Measurements from ENCODE around the gene KRTAP4-6.
"Not testable (repeated sequence)": the region's sequence is repeated elsewhere in the genome, so short reads cannot be mapped to it uniquely, and the experiment has no call there.

KRTAP4-6 gene

GRCh38 chr17:41147531-41148204, 7.3 kb upstream of the KRTAP4-6 start:
- no peak for DNase-seq (ENCODE audit: low read depth in 2 of 2)

GRCh38 chr17:41145261-41145660, 4.9 kb upstream of the KRTAP4-6 start:
- no peak for DNase-seq (ENCODE audit: low read depth in 2 of 2)

- DNase-seq (ENCODE audit: low read depth in 2 of 2): no peak
Measured at GRCh38 chr17:41144846-41145245, 4.5 kb upstream of the KRTAP4-6 start.

GRCh38 chr17:41141361-41141760, 1.0 kb upstream of the KRTAP4-6 start:
- no peak for DNase-seq (ENCODE audit: low read depth in 2 of 2)

- not testable (repeated sequence) for DNase-seq (ENCODE audit: low read depth in 2 of 2)
Measured at GRCh38 chr17:41139865-41140264, 479 bp downstream of the KRTAP4-6 start.

DNA sequence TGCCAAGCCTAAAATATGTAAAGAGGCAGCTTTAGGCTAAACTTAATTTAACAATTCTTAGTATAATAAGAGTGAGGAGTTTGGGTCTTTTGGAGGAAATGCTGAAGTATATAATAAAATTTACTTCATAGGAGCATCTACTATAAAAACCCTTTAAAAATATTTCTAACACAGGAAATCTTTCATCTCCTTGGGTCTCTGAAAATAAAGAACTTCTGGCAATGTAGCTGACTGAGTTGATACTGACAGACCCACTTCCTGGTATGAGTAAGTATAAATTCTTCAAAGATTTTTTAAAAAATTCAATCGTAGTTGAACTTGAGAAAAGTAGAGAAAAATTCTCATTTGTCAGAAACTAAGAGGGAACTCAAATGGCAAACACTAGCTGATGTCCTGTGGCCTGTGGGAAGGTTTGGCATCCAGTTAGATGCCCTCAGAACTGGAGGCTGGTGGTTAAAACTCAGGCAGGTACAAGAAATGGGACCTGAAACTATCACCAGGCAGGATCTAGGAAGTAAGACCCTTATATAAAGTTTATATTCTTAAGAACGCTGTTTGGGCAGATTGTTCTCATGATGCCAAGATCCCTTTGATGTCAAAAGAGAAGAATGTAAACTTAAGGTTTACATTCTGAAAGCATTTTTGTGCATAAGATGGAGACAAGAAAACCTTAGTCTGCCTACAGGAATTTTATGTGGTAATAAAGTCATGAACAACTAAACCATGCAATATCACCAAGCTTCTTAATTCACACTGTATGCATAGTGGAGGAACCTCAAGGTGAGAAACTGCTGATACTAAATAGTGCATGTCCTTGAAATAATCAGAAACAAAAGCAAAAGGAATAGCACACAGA, 6.2 kb downstream of the KRTAP4-6 start:
- no peak for DNase-seq (ENCODE audit: low read depth in 2 of 2)

- no peak for DNase-seq (ENCODE audit: low read depth in 2 of 2)
Measured at GRCh38 chr17:41131979-41132378, 8.4 kb downstream of the KRTAP4-6 start.

GRCh38 chr17:41127371-41127770, 13.0 kb downstream of the KRTAP4-6 start:
- no peak for DNase-seq (ENCODE audit: low read depth in 2 of 2)

DNA sequence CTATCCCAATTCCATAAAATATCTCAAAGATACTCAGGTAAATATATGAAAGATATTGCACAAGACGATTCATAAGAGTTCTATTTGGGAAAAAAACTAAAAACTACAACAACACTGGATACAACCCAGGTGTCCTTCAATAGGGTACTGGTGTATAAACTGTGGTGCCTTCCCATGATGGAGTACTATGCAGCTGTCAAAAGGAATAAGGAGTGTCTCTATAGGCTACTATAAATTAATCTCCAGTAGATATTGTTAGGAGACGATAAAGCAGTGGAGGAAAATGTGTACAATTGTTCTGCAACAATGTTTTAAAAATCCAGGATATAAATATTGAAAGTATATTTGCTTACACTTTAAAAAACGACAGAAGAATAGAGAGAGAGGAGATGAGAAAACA, 13.9 kb downstream of the KRTAP4-6 start:
- DNase-seq (ENCODE audit: low read depth in 2 of 2): no peak

DNA sequence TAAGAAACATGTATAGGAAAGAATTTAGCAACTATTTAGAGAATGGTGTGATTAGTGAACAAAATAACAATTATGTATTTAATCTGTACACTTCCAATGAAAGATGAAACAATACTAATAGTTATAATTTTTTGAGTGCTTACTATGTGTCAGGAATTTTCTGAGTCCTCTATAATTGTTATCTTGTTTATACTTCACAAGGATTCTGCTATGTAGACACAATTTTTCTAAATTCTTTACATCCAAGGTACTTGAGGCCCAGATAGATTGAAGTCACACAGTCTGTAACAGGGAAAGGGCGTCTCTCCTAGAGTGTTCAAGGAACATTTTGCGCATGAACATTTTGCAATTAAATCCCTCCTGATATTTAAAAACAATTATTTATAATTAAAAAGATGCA, 15.3 kb downstream of the KRTAP4-6 start:
- no peak for DNase-seq (ENCODE audit: low read depth in 2 of 2)

DNA sequence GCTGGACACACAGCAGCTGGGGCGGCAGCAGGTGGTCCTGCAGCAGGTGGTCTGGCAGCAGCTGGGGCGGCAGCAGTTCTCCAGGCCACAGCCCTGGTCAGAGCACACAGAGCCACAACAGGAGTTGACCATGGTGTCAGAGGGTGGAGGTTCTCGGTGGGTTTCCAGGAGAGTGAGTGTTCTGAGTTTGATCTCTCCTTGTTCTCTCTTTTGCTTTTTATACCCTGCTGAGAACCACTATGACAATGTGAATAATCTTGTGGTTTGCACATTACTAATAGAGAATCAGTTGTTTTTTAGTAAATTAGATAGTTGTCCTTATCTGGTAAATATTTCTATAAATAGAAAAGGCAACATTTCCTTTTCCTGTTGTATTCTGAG, 16.4 kb downstream of the KRTAP4-6 start, which contains the start of gene KRTAP4-12:
TSS of gene KRTAP4-12 (minus strand) at position 192 of the 381 bp plus-strand sequence. CDS start at position 132, 60 bp downstream.
- not testable (repeated sequence) for DNase-seq (ENCODE audit: low read depth in 2 of 2)

DNA sequence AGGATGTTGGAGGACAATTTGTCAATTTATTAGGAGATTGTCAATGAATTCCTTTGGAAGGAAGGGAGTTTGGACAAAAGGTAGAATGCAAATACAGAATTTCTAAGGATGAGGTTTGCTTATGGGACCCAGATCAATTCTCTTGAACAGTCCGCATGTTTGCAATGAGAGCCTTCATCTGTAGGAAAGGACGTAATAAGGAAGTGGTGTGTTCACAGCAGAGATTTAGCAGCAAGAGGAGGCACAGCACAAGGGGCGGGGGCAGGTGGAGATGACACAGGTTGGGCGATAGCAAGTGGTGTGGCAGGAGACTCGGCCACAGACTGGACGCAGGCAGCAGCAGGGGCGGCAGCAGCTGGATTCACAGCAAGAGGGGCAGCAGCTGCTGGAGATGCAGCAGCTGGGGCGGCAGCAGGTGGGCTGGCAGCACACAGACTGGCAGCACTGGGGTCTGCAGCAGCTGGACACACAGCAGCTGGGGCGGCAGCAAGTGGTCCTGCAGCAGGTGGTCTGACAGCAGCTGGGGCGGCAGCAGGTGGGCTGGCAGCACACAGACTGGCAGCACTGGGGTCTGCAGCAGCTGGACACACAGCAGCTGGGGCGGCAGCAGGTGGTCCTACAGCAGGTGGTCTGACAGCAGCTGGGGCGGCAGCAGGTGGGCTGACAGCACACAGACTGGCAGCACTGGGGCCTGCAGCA, 16.9 kb downstream of the KRTAP4-6 start:
- DNase-seq (ENCODE audit: low read depth in 2 of 2): not testable (repeated sequence)

DNA sequence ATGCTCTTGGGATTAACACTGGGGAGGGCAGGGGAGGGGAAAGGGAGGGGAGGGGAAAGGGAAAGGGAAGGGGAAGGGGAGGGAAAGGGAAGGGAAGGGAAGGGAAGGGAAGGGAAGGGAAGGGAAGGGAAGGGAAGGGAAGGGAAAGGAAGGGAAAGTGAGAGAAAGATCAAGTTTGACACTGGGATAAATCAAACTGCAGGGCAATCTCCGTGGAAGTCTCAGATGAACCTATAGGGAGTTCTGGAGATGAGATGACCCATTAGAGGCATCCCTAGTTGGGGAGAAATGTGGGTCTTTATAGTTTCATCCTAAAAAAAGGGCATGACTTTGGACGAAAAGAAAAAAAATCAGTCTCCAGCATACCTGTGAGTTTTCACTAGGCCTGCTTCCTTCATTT, 18.6 kb downstream of the KRTAP4-6 start:
- no peak for DNase-seq (ENCODE audit: low read depth in 2 of 2)

DNA sequence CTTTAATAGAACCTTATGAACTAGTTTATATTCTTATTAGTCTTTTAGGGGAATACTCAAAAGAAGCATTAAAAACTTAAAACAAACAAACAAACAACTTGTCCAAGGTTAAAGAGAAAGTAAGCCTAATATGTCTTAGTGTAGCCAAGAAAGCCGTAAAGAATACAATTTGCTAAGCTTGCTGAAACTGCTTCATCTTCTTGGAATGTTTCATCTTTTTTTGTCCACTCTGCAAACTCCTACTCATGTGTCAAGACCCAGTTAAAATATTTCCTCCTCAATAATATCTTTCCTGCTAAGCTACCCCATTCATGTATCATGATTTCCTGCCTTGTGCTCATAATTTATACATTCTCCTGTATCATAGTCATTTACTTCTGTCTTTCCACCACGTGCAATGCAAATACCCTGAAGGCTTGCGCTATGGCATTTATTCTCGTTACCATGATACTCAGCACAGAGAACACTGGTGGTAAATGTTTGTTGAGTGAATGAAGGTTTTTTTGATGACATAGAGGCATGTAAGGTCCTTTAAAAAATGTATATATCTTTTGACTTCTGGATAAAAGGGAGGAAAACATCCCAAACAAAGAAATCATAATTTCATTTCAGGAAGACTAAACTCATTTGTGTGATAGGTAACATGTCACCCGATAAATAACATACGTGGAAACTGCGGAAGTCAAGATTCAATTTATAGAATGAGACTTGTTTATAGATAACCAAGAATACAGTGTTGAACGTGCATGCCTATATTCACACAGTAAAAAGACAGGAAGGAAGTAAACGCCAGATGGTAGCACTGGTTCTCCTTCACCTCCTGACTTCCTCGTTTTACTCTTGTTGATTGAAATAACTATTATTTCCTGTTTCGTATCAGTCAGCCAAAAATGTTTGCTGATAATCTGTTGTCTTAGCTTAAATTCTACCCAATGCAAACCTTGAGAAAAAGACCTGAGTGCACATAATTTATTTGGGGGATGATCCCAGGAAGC, 20.4 kb downstream of the KRTAP4-6 start:
- not testable (repeated sequence) for DNase-seq (ENCODE audit: low read depth in 2 of 2)

DNA sequence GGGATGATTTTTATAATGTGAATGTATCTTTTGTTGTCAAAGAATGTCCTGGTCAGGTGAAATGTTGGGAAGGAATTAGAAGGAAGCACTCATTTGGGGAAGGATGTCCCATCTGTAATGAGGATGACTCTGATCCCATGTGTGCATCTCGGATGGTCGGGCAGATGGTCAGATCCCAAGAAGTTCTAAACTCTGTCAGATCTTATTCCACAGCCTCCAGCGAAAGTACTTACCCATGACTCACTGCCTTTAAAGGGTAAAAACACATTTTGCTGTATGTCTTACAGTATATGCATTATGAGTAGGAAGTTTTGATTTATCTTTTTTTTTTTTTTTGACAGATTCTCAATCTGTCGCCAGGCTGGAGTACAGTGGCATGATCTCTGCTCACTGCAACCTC, 21.6 kb downstream of the KRTAP4-6 start:
- DNase-seq (ENCODE audit: low read depth in 2 of 2): no peak

- not testable (repeated sequence) for DNase-seq (ENCODE audit: low read depth in 2 of 2)
Measured at GRCh38 chr17:41117846-41118386, 22.4 kb downstream of the KRTAP4-6 start, which contains the start of gene KRTAP4-11. Gene KRTAP4-11, minus strand, starts transcription at chr17:41118373. Its CDS starts 58 bp downstream, at chr17:41118315.

DNA sequence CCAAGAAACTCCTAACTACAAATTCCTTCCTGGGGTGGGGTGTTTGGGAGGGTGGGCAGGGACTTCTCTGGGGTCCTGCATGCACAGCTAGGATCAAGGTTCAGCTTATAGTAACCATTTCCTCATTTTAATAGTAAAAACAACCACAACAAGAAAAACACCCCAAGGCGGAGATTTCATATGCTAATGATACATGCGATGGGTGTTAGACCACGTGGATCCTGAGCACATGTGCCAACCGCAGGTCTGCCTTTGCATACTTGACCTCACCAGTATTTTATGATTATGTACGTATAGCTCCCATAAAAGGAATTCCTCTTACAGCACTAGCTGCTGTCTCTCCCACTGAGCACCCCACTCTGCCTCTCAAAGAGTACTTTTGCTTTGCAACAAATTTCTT, 24.0 kb downstream of the KRTAP4-6 start:
- no peak for DNase-seq (ENCODE audit: low read depth in 2 of 2)

- no peak for DNase-seq (ENCODE audit: low read depth in 2 of 2)
Measured at GRCh38 chr17:41111151-41111885, 29.0 kb downstream of the KRTAP4-6 start.

- DNase-seq (ENCODE audit: low read depth in 2 of 2): not testable (repeated sequence)
Measured at GRCh38 chr17:41108728-41109386, 31.5 kb downstream of the KRTAP4-6 start.
